Mesenchymal stem cell (in vitro differentiated cells and primary cell): ENCODE data around the gene SYNE2.

Experiments used
- DNase-seq: peaks from one replicate; pipeline ENCODE4 v3.0.0-alpha.2; 2013
- H2AFZ ChIP-seq: one replicate; pipeline ENCODE4 v1.6.1; 2013; ENCODE audit warnings: low read depth, mild to moderate bottlenecking, control low read depth, inconsistent platforms, low read length, moderate library complexity
- H2AK5ac ChIP-seq: 2 replicates; pipeline ENCODE4 v1.6.1; 2013; ENCODE audit warnings: low read length, moderate library complexity, mild to moderate bottlenecking, inconsistent platforms; ENCODE audit not compliant: severe bottlenecking
- H2BK120ac ChIP-seq: one replicate; pipeline ENCODE4 v1.6.1; 2013; ENCODE audit warnings: low read depth, mild to moderate bottlenecking, inconsistent platforms, low read length, moderate library complexity
- H2BK12ac ChIP-seq, 2 experiments: one replicate each; pipeline ENCODE4 v1.6.1; 2013; ENCODE audit warnings: inconsistent platforms in 2 of 2, low read length in 2 of 2, mild to moderate bottlenecking in 2 of 2, moderate library complexity in 2 of 2, control low read depth in 1 of 2
- H2BK15ac ChIP-seq: one replicate; pipeline ENCODE4 v1.6.1; 2013; ENCODE audit warnings: mild to moderate bottlenecking, low read depth, inconsistent platforms; ENCODE audit not compliant: poor library complexity, severe bottlenecking
- H2BK5ac ChIP-seq: 2 replicates; pipeline ENCODE4 v1.6.1; 2013; ENCODE audit warnings: low read depth, mild to moderate bottlenecking, low read length, control low read depth, inconsistent platforms; ENCODE audit not compliant: poor library complexity, severe bottlenecking
- H3K14ac ChIP-seq, 2 experiments: one replicate each; pipeline ENCODE4 v1.6.1; 2013; ENCODE audit warnings: inconsistent platforms in 2 of 2, low read length in 2 of 2, control low read depth in 1 of 2, mild to moderate bottlenecking in 1 of 2, moderate library complexity in 1 of 2
- H3K18ac ChIP-seq, 2 experiments: one replicate each; pipeline ENCODE4 v1.6.1; 2013; ENCODE audit warnings: inconsistent platforms in 2 of 2, low read length in 2 of 2, control low read depth in 1 of 2, low read depth in 1 of 2, mild to moderate bottlenecking in 1 of 2
- H3K23ac ChIP-seq, 2 experiments: one replicate each; pipeline ENCODE4 v1.6.1; 2013; ENCODE audit warnings: inconsistent platforms in 2 of 2, low read length in 2 of 2, mild to moderate bottlenecking in 2 of 2, moderate library complexity in 2 of 2, control low read depth in 1 of 2
- H3K27ac ChIP-seq: 2 replicates; pipeline ENCODE4 v1.5.1; 2013; ENCODE audit warnings: mild to moderate bottlenecking, moderate library complexity, low read length, control low read depth, inconsistent platforms; ENCODE audit not compliant: poor library complexity, severe bottlenecking
- H3K27me3 ChIP-seq, 2 experiments: 2 replicates each; pipeline versions ENCODE4 v1.6.1 to v1.7.0; 2013; ENCODE audit warnings: low read length in 2 of 2, mild to moderate bottlenecking in 2 of 2, moderate library complexity in 2 of 2, control low read depth in 1 of 2, inconsistent platforms in 1 of 2; ENCODE audit not compliant: control insufficient read depth in 1 of 2, insufficient read depth in 1 of 2
- H3K36me3 ChIP-seq, 2 experiments: 2 replicates each; pipeline versions ENCODE4 v1.6.1 to v1.7.0; 2013; ENCODE audit warnings: low read length in 2 of 2, control low read depth in 1 of 2, inconsistent platforms in 1 of 2, low read depth in 1 of 2, mild to moderate bottlenecking in 1 of 2; ENCODE audit not compliant: insufficient read depth in 2 of 2, control insufficient read depth in 1 of 2
- H3K4ac ChIP-seq, 2 experiments: one replicate each; pipeline ENCODE4 v1.6.1; 2013; ENCODE audit warnings: inconsistent platforms in 2 of 2, low read length in 2 of 2, mild to moderate bottlenecking in 2 of 2, moderate library complexity in 2 of 2, control low read depth in 1 of 2, low read depth in 1 of 2
- H3K4me1 ChIP-seq: 2 replicates; pipeline ENCODE4 v1.6.1; 2013; ENCODE audit warnings: low read depth, low read length, control low read depth; ENCODE audit not compliant: control insufficient read depth, insufficient read depth
- H3K4me2 ChIP-seq: 2 replicates; pipeline ENCODE4 v1.6.1; 2013; ENCODE audit warnings: low read length, mild to moderate bottlenecking, inconsistent platforms; ENCODE audit not compliant: poor library complexity, severe bottlenecking
- H3K4me3 ChIP-seq, 2 experiments: 2 replicates each; pipeline versions ENCODE4 v1.5.1 to v1.7.0; 2013; ENCODE audit warnings: low read length in 2 of 2, mild to moderate bottlenecking in 2 of 2, control low read depth in 1 of 2, low read depth in 1 of 2; ENCODE audit not compliant: insufficient read depth in 1 of 2
- H3K79me1 ChIP-seq: replicated peaks from 2 replicates; pipeline ENCODE4 v1.6.1; 2013; ENCODE audit warnings: mild to moderate bottlenecking, control low read depth, low read length, inconsistent platforms; ENCODE audit not compliant: poor library complexity, severe bottlenecking
- H3K9ac ChIP-seq: 2 replicates; pipeline ENCODE4 v1.7.0; 2013; ENCODE audit warnings: mild to moderate bottlenecking, low read length, moderate library complexity
- H3K9me3 ChIP-seq: 2 replicates; pipeline ENCODE4 v1.7.0; 2013; ENCODE audit warnings: mild to moderate bottlenecking, low read length; ENCODE audit not compliant: control insufficient read depth
- H4K8ac ChIP-seq: one replicate; pipeline ENCODE4 v1.6.1; 2013; ENCODE audit warnings: inconsistent platforms, mild to moderate bottlenecking, low read length, moderate library complexity
- H4K91ac ChIP-seq: one replicate; pipeline ENCODE4 v1.6.1; 2013; ENCODE audit warnings: mild to moderate bottlenecking, low read length, inconsistent platforms
- WGBS: methylation state at CpG from one replicate; pipeline ENCODE4 v1.1.7; 2013; ENCODE audit warnings: mixed read lengths; 5-methylcytosine and 5-hydroxymethylcytosine counted together

Gene SYNE2

DNA sequence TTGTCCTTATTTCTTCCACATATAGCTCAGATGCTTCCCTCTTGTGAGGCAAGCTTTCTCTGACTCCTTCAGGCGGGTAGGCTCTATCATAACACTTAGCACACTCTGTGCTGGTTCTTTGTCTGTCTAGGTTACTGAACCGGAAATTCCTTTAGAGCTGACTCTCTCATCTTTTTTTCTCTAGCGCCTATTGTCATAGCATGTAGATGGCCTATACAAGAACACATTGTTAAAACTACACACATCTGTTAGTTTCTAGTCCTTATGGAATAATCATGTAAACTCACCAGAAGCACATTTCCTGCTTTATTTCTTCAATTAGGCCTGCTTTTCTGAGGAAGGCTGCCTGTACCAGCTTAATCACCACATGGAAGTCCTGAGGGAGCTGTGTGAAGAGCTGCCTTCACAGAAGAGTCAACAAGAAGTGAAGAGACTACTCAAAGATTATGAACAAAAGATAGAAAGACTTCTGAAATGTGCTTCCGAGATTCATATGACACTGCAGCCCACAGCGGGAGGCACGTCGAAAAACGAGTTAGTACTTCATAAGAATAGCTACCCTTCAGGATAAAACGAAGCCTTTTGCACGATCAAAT is 143.9 kb downstream of the SYNE2 start:
- H3K9ac ChIP-seq, result no peak overlapping the region
- DNase-seq, result no peak
- H2BK120ac ChIP-seq, result no peak overlapping the region
- H2BK12ac ChIP-seq, result no peak overlapping the region
- no peak overlapping the region for H4K8ac ChIP-seq
- H2AFZ ChIP-seq, result no peak overlapping the region
- no peaks in the 10 kb centered on the region for H3K9me3 ChIP-seq
- H3K4ac ChIP-seq, result no peak overlapping the region
- H3K18ac ChIP-seq, result no peak overlapping the region
- H2AK5ac ChIP-seq, result no peak overlapping the region
- no peak overlapping the region for H3K14ac ChIP-seq
- no peak overlapping the region for H4K91ac ChIP-seq
- peaks cover 3 to 10% of the 10 kb centered on the region in 2 experiments for H3K36me3 ChIP-seq
- WGBS, result 95% methylated on average over 10 of the region's 10 CpGs
- H2BK15ac ChIP-seq, result no peak overlapping the region
- no peak overlapping the region for H3K4me3 ChIP-seq
- H3K4me1 ChIP-seq, result no peaks in the 10 kb centered on the region
- no peaks in the 10 kb centered on the region for H3K27me3 ChIP-seq
- H3K79me1 ChIP-seq, result no peaks in the 10 kb centered on the region
- no peak overlapping the region for H2BK5ac ChIP-seq
- H3K4me2 ChIP-seq, result no peak overlapping the region
- no peak overlapping the region for H3K27ac ChIP-seq
- no peak overlapping the region for H3K23ac ChIP-seq

GRCh38 chr14:64000749-64001148 is 147.9 kb downstream of the SYNE2 start:
- Histone ChIP-seq H2AK5ac (no peak overlapping the region), H3K4ac (no peak overlapping the region), H3K4me3 (no peak overlapping the region), H4K91ac (no peak overlapping the region), H2BK15ac (no peak overlapping the region), H3K36me3 (peaks cover 3 to 8% of the 10 kb centered on the region in 2 experiments), H3K23ac (no peak overlapping the region), H2BK120ac (no peak overlapping the region), H3K14ac (no peak overlapping the region), H4K8ac (no peak overlapping the region), H3K9ac (no peak overlapping the region), H3K18ac (no peak overlapping the region), H3K27ac (no peak overlapping the region), H3K4me2 (no peak overlapping the region), H3K27me3 (no peaks in the 10 kb centered on the region), H2BK12ac (no peak overlapping the region), H2BK5ac (no peak overlapping the region), H3K79me1 (no peaks in the 10 kb centered on the region), H3K4me1 (no peaks in the 10 kb centered on the region), H2AFZ (no peak overlapping the region), H3K9me3 (no peaks in the 10 kb centered on the region)
- no CpG with 5 or more reads among the region's 1 CpG for WGBS
- DNase-seq, result no peak

GRCh38 chr14:64005822-64006221 is 153.0 kb downstream of the SYNE2 start:
- no peak overlapping the region for H3K4me2 ChIP-seq
- no peak overlapping the region for H3K18ac ChIP-seq
- H4K91ac ChIP-seq, result no peak overlapping the region

DNA sequence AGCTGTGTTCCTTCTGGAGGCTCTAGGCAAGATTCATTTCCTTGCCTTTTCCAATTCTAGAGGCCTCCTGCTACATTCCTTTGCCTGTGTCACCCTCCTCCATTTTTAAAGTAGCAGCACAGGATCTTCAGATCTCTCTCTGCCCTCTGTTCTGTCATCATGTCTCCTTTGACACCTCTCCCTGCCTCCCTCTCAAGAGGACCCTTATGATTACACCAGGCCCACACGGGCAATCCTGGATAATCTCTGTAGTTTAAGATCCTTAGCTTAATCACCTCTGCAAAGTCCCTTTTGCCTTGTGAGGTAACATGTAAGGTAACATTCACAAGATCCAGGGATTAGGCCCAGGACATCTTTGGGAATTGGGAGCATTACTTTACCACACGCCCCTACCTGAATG is 155.2 kb downstream of the SYNE2 start:
- no peak overlapping the region for H2BK12ac ChIP-seq
- no peaks in the 10 kb centered on the region for H3K79me1 ChIP-seq
- H3K14ac ChIP-seq, result no peak overlapping the region
- H2AFZ ChIP-seq, result no peak overlapping the region
- no peak overlapping the region for H2BK5ac ChIP-seq
- no peak overlapping the region for H2BK120ac ChIP-seq
- no peaks in the 10 kb centered on the region for H3K9me3 ChIP-seq
- no peak overlapping the region for H3K9ac ChIP-seq
- H3K4me3 ChIP-seq, result no peak overlapping the region
- WGBS, result 100% methylated on average over 2 of the region's 2 CpGs
- no peaks in the 10 kb centered on the region for H3K27me3 ChIP-seq
- H3K18ac ChIP-seq, result no peak overlapping the region
- no peak overlapping the region for H2BK15ac ChIP-seq
- no peak overlapping the region for H3K27ac ChIP-seq
- peaks cover 0 to 10% of the 10 kb centered on the region in 2 experiments for H3K36me3 ChIP-seq
- H4K8ac ChIP-seq, result no peak overlapping the region
- H4K91ac ChIP-seq, result no peak overlapping the region
- H3K4me1 ChIP-seq, result no peaks in the 10 kb centered on the region
- no peak overlapping the region for H2AK5ac ChIP-seq
- no peak overlapping the region for H3K23ac ChIP-seq
- no peak for DNase-seq
- no peak overlapping the region for H3K4ac ChIP-seq
- H3K4me2 ChIP-seq, result no peak overlapping the region

More at GRCh38 chr14:64005822-64006221, 153.0 kb downstream of the SYNE2 start:
- DNase-seq, result no peak
- no peak overlapping the region for H2AK5ac ChIP-seq
- no peak overlapping the region for H2BK12ac ChIP-seq
- no peak overlapping the region for H3K27ac ChIP-seq
- H3K4me3 ChIP-seq, result no peak overlapping the region
- no peak overlapping the region for H3K23ac ChIP-seq
- 94% methylated on average over 2 of the region's 2 CpGs for WGBS
- peaks cover under 1 to 10% of the 10 kb centered on the region in 2 experiments for H3K36me3 ChIP-seq
- H2AFZ ChIP-seq, result no peak overlapping the region
- no peak overlapping the region for H3K4ac ChIP-seq
- no peaks in the 10 kb centered on the region for H3K27me3 ChIP-seq
- no peak overlapping the region for H3K14ac ChIP-seq
- H3K4me1 ChIP-seq, result no peaks in the 10 kb centered on the region
- H2BK15ac ChIP-seq, result no peak overlapping the region
- no peak overlapping the region for H2BK120ac ChIP-seq
- H4K8ac ChIP-seq, result no peak overlapping the region
- H3K79me1 ChIP-seq, result no peaks in the 10 kb centered on the region
- H3K9me3 ChIP-seq, result no peaks in the 10 kb centered on the region
- H2BK5ac ChIP-seq, result no peak overlapping the region
- H3K9ac ChIP-seq, result no peak overlapping the region
